SK-N-MC (cell line): ENCODE results near the gene CACNB1.

ENCODE experiments used
- EZH2 ChIP-seq: fragments of 200-600 bp; sonication (generic); IDR thresholded peaks from one replicate; pipeline ENCODE4 v1.6.1; 2017; ENCODE audit warnings: antibody characterized with exemption
- FOXP2 ChIP-seq: optimal IDR thresholded peaks from 2 replicates; pipeline ENCODE3; 2011; ENCODE audit warnings: mild to moderate bottlenecking, moderate library complexity; ENCODE audit not compliant: insufficient read depth; ENCODE audit errors: extremely low read length, control extremely low read depth
- POLR2AphosphoS5 ChIP-seq: IDR thresholded peaks from 2 replicates; pipeline ENCODE4 v1.6.1; 2012; ENCODE audit warnings: mild to moderate bottlenecking, low read depth, low read length, borderline replicate concordance

DNA sequence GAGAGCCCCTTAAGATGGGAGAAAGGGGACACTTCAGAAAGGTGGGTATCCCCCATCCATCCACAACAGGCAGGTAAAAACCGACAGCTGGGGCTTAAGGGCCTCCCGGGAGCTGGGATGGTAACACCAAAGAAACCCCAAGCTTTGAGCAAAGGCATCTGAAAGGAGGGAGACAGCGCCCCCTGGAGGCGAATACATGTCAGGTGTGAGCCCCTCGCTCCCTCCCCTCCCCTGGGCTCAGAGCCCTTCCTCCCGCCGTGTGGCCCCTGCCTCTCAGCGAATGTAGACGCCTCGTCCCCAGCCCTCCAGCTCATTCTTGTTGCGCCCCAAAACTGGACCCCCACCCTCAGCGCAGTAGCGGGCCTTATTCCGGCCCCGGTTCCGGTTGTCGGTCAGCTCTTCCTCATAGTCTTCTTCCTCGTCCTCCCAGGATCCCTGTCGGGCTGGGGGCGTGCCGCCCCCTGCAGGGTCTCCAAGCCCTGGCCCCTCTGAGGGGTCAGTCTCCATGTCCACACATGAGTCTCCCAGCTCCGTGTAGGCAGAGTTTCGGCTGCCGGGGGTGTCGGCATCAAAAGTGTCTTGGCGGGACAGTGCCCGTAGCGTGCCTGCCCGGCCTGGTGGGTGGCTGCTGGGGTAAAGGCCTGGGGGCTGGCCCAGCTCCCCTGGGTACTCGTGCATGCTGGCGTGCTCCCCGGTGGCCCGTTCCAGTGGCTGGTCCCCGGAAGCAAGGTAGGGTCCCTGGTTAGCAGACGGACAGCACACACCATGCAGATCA lies 22.4 kb downstream of the CACNB1 start:
- TF ChIP-seq EZH2, result no peak
- TF ChIP-seq POLR2AphosphoS5, result no peak
- no peak for TF ChIP-seq FOXP2
